Measurements from ENCODE around the gene TULP4.

DNA sequence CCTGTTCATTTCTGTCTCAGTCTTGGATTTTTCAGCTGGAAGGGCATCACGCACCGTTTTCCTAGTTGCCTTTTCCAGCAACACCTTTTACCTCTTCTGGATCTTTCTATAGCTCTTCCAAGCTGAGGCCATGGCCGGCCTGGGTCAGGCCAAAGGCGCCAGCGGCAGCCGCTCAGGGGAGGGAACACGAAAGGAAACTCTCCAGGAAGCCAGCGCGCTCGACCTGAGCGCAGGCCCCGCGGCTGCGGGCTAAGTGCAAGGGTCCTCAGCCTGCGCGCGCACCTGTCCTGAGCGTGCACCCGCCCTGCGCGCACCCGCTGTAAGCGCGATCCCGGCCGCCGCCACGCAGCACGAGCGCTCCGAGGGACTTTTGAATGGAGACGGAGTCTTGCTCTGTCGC is 203.8 kb downstream of the TULP4 start:
- TF ChIP-seq, protein P1, sequence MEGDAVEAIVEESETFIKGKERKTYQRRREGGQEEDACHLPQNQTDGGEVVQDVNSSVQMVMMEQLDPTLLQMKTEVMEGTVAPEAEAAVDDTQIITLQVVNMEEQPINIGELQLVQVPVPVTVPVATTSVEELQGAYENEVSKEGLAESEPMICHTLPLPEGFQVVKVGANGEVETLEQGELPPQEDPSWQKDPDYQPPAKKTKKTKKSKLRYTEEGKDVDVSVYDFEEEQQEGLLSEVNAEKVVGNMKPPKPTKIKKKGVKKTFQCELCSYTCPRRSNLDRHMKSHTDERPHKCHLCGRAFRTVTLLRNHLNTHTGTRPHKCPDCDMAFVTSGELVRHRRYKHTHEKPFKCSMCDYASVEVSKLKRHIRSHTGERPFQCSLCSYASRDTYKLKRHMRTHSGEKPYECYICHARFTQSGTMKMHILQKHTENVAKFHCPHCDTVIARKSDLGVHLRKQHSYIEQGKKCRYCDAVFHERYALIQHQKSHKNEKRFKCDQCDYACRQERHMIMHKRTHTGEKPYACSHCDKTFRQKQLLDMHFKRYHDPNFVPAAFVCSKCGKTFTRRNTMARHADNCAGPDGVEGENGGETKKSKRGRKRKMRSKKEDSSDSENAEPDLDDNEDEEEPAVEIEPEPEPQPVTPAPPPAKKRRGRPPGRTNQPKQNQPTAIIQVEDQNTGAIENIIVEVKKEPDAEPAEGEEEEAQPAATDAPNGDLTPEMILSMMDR (conservative IDR thresholded peaks at IDR 0.05 in 1 of 2, IDR thresholded peaks at IDR 0.05 in 1 of 2; ENCODE audit: extremely low read depth in 1 of 2, insufficient read depth in 1 of 2, low read depth in 1 of 2, low read length in 2 of 2) = no peak
- no peak for TF ChIP-seq EZH2 (IDR thresholded peaks at IDR 0.05; ENCODE audit: borderline replicate concordance, low read length)
